NCI-H2107 (cell line): ENCODE measurements around the gene UTP18.
"Not testable (repeated sequence)": the region's sequence is repeated elsewhere in the genome, so short reads cannot be mapped to it uniquely, and the experiment has no call there.

Experiments
- DNase-seq: peaks from one replicate; lab custom pipeline; 2025; lab: John Stamatoyannopoulos, UW

The UTP18 gene

DNA sequence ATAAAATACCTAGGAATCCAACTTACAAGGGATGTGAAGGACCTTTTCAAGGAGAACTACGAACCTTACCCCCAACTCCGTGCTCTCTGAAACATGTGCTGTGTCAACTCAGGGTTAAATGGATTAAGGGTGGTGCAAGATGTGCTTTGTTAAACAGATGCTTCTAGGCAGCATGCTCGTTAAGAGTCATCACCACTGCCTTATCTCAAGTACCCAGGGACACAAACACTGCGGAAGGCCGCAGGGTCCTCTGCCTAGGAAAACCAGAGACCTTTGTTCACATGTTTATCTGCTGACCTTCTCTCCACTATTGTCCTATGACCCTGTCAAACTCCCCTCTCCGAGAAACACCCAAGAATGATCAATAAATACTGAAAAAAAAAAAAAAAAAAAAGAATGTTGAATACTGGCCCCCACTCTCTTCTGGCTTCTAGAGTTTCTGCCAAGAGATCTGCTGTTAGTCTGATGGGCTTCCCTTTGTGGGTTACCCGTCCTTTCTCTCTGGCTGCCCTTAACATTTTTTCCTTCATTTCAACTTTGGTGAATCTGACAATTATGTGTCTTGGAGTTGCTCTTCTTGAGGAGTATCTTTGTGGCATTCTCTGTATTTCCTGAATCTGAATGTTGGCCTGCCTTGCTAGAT is 70.6 kb downstream of the UTP18 start:
- not testable (repeated sequence) for DNase-seq

DNA sequence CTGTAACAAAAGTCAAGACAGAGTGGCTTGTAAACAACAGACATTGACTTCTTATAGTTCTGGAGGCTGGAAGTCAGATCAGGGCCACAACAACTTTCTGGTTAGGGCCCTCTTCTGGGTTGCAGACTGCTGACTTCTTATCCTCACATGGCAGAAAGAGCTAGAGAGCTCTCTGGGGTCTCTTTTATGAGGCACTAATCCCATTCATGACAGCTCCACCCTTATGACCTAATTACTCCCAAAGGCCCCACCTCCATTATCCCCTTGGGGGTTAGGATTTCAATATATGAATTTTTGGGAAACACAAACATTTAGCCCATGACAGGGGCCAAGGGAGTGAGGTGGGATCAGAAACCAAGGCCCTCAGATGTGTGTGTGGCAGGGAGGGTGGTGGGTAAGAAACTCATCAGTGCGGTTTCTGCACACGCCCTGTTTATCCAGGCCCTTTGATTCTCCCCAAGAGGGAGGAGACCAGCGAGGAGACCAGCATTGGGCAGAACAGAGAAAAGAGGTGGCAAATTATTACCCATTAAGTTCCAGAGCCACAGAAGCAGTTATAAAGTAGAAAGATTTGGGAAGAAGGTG is 74.8 kb downstream of the UTP18 start:
- DNase-seq: no peak

DNA sequence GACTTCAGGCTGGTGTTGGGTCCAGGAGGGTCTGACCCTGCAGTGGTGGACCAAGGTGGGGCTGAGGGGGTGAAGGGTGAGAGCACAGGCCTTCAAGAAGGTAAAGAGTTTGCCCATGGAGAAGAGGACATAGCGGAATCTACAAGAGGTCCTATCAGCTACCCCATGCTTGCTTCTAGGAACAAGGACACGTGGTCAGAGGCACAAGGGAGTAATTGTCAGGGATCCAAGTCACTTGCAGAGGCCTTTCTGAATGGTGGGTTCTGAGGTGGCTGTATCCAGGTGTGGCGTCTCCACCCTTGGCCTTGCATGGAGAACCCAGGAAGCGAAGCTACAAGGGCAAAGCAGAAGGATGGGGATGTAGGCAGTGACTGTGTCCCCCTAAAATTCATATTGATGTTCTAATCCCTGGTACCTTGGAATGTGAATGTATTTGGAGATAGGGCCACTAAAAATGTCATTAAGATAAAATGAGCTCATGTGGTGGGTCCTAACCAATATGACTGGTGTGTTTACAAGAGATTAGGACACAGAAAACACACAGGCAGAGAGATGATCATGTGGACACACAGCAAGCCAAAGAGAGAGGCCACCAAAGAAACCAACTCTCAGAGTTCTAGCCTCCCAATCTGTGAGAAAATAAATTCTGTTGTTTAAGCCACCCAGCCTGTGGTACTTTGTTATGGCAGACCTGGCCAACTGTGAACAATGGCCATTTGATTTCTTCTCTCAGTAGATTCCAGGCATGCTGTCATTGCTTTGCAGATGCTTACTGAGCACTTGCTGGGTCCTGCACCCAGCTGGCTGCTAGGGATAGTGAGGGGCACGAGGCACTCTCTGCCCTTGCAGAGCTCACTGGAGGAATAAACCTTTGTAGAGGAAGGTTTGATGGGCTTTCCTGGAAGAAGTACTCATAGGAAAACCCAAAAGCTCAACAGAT is 75.8 kb downstream of the UTP18 start:
- no peak for DNase-seq

DNA sequence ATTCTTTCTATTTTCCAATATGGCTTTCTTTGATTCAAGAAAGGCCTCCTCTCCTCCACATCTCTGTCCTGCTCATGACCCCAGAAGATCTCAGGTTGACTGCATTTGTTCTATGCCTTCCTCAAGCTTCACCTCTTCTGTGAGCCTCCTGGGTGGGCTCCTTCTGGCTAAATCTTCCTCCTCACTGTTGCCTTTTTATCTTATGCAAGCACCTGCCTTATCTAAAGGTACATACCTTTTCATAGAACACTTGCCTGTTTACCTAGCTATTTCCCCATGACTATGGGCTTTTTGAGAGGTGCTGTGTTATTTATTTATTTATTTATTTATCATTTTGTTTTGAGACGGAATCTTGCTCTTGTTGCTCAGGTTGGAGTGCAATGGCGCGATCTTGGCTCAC is 81.1 kb downstream of the UTP18 start:
- DNase-seq: no peak

DNA sequence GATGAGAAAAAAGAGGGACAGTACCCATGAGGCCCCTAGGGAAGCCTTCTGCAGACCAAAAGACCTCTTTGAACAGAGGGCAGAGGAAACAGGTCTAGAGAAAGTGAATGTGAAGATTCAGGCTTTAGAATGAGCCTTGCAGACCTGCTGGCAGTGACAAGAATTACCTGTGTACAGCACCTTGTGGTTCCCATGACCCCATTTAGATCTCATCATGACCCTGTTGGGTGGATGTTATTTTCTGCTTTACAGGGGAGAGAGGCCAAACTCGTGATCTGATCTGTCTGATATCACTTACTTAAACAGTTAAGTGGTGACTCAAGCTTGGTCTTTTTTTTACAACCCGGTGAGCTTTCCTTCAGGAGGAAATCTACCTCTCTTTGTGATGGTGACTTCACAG is 81.9 kb downstream of the UTP18 start:
- DNase-seq: no peak

DNA sequence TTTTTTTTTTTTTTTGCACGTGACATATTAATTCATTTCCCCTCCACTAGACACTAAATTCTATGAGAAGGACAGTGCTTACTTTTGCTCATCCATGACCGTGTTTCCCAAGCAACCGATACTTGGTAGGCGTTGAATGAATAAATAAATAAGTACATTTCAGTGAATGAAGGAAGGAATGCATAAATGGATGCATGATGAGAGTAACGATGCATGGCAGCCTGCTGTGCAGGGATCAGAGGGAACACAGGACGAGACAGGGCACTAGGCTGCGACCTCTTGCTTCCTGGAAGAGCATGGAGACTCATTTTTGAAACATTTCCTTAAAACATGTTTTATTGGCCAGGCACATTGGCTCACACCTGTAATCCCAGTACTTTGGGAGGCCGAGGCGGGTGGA is 84.2 kb downstream of the UTP18 start:
- no peak for DNase-seq

DNA sequence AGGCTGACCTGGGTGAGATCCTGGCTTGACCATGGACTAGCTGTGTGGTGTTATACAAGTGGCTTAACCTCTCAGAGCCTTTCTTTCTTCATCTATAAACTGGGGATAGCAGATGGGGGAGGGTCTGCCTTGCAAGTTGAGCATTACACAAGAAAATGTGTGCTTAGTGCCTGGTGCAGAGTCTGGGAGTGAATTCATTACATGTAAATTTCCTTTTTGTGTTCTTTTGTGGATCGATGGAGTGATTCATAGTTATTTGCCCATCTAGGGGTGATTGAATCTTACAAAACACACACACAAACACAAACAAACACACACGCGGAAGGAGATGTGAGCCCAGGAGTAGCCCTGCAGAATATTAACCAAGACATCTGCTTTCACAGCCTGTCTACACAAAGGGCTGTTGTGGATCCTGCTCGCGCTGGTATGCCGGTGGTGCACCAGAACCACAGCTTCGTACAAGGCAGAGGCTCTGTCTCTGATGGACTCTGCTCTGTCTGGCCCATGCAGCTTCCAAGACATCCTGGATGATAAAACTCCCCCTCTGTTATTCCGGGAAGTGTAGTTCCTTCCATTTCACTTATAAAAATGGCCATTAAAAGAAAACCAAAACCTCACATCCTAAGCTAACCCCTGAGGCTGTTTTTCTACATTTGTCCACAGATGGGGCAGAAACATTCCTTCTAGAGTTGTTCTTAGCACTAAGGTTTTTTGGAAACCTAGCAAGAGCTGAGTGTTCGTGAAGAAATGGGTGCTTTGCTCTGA is 86.1 kb downstream of the UTP18 start:
- no peak for DNase-seq
